HG03060 (cell line): Measurements from ENCODE around the gene DOCK11.
"Not testable (repeated sequence)": the region's sequence is repeated elsewhere in the genome, so short reads cannot be mapped to it uniquely, and the experiment has no call there.

Experiments
- ATAC-seq: cut with Tn5 transposase; IDR thresholded peaks from one replicate; pipeline ENCODE4 v1.9.1; 2021; ENCODE audit warnings: low read depth, moderate number of reproducible peaks; ENCODE audit not compliant: unreplicated experiment

Gene DOCK11

DNA sequence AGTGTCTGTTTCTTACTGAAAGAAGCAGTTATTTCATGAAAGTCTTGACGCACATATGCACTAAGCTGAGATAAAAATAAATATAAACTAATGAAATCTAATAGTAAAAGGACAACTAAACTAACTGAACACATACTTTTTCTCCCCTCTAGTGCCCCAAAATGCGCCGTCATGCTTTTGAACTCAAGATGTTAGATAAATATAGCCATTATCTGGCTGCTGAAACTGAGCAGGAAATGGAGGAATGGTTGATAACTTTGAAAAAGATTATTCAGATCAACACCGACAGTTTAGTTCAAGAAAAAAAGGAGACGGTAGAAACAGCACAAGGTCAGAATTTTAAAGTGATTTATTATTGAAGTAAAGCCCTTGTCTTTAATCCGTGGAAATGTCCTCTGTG is 70.2 kb downstream of the DOCK11 start:
- ATAC-seq: no peak

- ATAC-seq: no peak
Observed at GRCh38 chrX:118566359-118566758, 70.7 kb downstream of the DOCK11 start.

- ATAC-seq: no peak
Observed at GRCh38 chrX:118569676-118570075, 74.1 kb downstream of the DOCK11 start.

DNA sequence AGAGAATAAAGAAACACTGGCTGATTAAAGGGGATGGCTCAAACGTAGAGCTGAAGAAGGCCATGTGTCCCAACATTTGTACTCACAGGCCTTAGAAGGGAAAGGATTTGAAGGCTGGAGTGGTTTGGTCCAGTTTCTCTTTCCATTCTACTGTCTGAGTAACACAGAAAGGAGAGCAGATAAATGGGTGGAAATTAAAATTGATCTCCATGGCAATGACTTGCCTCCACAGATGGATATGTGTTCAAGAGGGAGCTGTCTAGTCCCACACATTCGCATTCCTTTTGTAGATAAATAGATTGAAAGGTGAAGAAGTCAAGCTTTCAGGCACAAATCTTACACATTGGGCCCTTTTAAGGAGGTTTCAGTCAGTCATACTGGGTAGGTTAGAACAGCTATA is 74.6 kb downstream of the DOCK11 start:
- ATAC-seq: no peak

DNA sequence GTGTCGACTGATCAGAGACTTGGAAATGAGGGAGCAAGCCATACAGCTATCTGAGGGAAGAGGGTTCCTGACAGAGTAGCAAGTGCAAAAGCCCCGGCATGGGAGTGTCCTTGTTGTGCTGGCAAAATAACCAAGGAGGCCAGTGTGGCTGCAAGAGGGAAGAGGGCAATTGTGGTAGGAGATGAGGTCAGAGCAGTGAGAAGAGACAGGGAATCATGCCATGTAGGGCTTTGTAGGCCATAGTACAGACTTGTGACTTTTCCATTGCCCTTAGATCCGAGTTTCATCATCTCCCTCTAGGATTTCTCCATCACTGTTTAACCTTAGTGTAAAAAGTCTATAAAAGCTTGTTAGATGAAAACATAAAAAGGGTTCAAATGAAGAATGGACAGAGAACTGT is 76.2 kb downstream of the DOCK11 start:
- no peak for ATAC-seq

GRCh38 chrX:118574666-118575065 is 79.1 kb downstream of the DOCK11 start:
- no peak for ATAC-seq

- ATAC-seq: no peak
Observed at GRCh38 chrX:118577041-118577440, 81.4 kb downstream of the DOCK11 start.

- no peak for ATAC-seq
Observed at GRCh38 chrX:118579417-118579816, 83.8 kb downstream of the DOCK11 start.

- not testable (repeated sequence) for ATAC-seq
Observed at GRCh38 chrX:118582926-118583325, 87.3 kb downstream of the DOCK11 start.

- no peak for ATAC-seq
Observed at GRCh38 chrX:118583781-118584180, 88.2 kb downstream of the DOCK11 start.

GRCh38 chrX:118585296-118585695 is 89.7 kb downstream of the DOCK11 start:
- no peak for ATAC-seq

GRCh38 chrX:118586206-118586605 is 90.6 kb downstream of the DOCK11 start:
- not testable (repeated sequence) for ATAC-seq

DNA sequence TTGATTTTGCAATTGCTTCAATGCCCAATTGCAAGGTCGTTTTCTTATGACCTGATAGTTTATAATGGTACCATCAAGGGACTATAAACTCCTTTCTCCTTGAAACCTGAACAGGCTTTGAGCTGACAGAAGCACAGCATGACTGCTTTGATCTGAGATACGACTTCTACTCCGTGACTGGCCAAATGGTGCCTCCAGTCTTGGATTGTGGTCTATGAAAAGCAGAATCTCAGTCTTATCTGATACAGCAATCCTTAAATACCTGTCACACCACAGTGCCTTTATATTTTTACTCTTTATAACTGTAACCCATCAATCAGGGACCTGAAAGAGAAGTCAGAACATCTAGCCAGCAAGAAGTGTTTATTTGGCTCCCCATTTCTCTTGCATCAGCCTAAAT is 93.1 kb downstream of the DOCK11 start:
- ATAC-seq: no peak

DNA sequence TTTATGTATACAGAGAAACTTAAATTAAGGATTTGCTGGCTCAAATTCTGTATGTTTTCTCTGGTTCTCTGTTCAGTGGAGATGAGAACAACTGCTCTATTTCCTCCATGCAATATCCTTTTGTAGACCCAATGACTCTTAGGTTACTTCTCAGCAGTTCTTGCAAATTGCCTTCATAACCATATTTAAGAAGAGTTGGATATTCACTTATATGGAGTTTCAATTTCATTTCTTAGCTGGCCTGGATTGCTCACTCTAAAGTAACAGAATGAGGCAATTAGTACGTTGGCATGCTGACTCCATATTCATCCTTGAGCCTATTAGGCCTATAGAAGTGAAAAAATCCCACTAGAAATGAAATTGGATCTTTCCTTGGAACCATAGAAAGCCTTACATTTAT is 93.6 kb downstream of the DOCK11 start:
- ATAC-seq: no peak

- ATAC-seq: no peak
Observed at GRCh38 chrX:118593407-118593806, 97.8 kb downstream of the DOCK11 start.

GRCh38 chrX:118594697-118595420 is 99.2 kb downstream of the DOCK11 start:
- ATAC-seq: no peak

- ATAC-seq: no peak
Observed at GRCh38 chrX:118595501-118596042, 100.0 kb downstream of the DOCK11 start.

DNA sequence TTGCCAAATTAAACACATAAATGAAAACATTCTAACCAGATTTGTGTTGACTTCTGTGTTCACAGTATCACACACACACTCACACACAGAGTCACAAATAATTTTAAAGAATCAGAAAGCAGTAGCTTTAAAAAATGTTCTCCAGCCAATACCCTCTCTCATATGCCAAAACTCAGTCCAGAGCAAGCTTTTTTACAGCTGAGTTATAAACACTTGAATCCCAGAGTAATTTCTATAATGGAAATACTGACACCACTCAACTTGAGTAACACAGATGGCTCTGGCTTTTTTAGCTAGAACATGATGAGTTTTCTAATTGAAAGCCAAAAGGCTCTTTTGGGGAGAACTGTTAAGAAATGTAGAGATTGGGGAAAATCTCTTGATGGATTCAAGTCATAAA is 100.8 kb downstream of the DOCK11 start:
- ATAC-seq: no peak

GRCh38 chrX:118603981-118604380 is 108.4 kb downstream of the DOCK11 start:
- ATAC-seq: no peak

- ATAC-seq: no peak
Observed at GRCh38 chrX:118612290-118612689, 116.7 kb downstream of the DOCK11 start.

- peak; percentile 60 for ATAC-seq
Observed at GRCh38 chrX:118614150-118614549, 118.5 kb downstream of the DOCK11 start.

- no peak for ATAC-seq
Observed at GRCh38 chrX:118615141-118615540, 119.5 kb downstream of the DOCK11 start.
